ENCODE results near the gene GREM2.

The GREM2 gene

GRCh38 chr1:240649733-240650721 lies 38.1 kb upstream of the GREM2 start:
- Histone ChIP-seq H3K4me1 (ENCODE audit: control extremely low read depth in 1 of 4, control insufficient read depth in 4 of 4, insufficient read depth in 4 of 4, low read length in 3 of 4) (no peaks in the 10 kb centered on the region), H3K9me3 (ENCODE audit: control extremely low read depth in 1 of 5, control insufficient read depth in 4 of 5, insufficient read depth in 2 of 5, low read depth in 1 of 5, low read length in 4 of 5) (no peaks in the 10 kb centered on the region), H3K27me3 (replicated peaks in 2 of 5; ENCODE audit: control insufficient read depth in 4 of 5, insufficient read depth in 5 of 5, low read length in 4 of 5) (no peaks in the 10 kb centered on the region), H3K36me3 (ENCODE audit: control insufficient read depth in 4 of 4, insufficient read depth in 4 of 4, low read length in 3 of 4) (no peaks in the 10 kb centered on the region), H3K4me3 (ENCODE audit: control insufficient read depth in 1 of 7, extremely low read depth in 1 of 7, insufficient read depth in 4 of 7, low read depth in 2 of 7, low read length in 6 of 7) (no peak overlapping the region), H3K27ac (ENCODE audit: insufficient read depth in 1 of 2, low read depth in 1 of 2, low read length in 2 of 2, poor library complexity in 1 of 2, severe bottlenecking in 2 of 2) (no peak overlapping the region)
- CTCF ChIA-PET = no interaction called here
- WGBS (ENCODE audit: insufficient coverage) = 97% methylated on average over 9 of the region's 17 CpGs
- DNase-seq = no peak
- POLR2A ChIA-PET = no interaction called here

- ChIA-PET CTCF (no interaction called here), POLR2A (no interaction called here)
- DNase-seq = no peak
- Histone ChIP-seq H3K4me3 (ENCODE audit: control insufficient read depth in 1 of 7, extremely low read depth in 1 of 7, insufficient read depth in 4 of 7, low read depth in 2 of 7, low read length in 6 of 7) (no peak overlapping the region), H3K9me3 (ENCODE audit: control extremely low read depth in 1 of 5, control insufficient read depth in 4 of 5, insufficient read depth in 2 of 5, low read depth in 1 of 5, low read length in 4 of 5) (no peaks in the 10 kb centered on the region), H3K4me1 (ENCODE audit: control extremely low read depth in 1 of 4, control insufficient read depth in 4 of 4, insufficient read depth in 4 of 4, low read length in 3 of 4) (no peaks in the 10 kb centered on the region), H3K36me3 (ENCODE audit: control insufficient read depth in 4 of 4, insufficient read depth in 4 of 4, low read length in 3 of 4) (no peaks in the 10 kb centered on the region), H3K27me3 (replicated peaks in 2 of 5; ENCODE audit: control insufficient read depth in 4 of 5, insufficient read depth in 5 of 5, low read length in 4 of 5) (no peaks in the 10 kb centered on the region), H3K27ac (ENCODE audit: insufficient read depth in 1 of 2, low read depth in 1 of 2, low read length in 2 of 2, poor library complexity in 1 of 2, severe bottlenecking in 2 of 2) (no peak overlapping the region)
- 90% methylated on average over 5 of the region's 7 CpGs for WGBS (ENCODE audit: insufficient coverage)
Measured at GRCh38 chr1:240646571-240647240, 34.8 kb upstream of the GREM2 start.

- no peak overlapping the region for H3K27ac ChIP-seq (ENCODE audit: insufficient read depth in 1 of 2, low read depth in 1 of 2, low read length in 2 of 2, poor library complexity in 1 of 2, severe bottlenecking in 2 of 2)
- H3K4me3 ChIP-seq (ENCODE audit: control insufficient read depth in 1 of 7, extremely low read depth in 1 of 7, insufficient read depth in 4 of 7, low read depth in 2 of 7, low read length in 6 of 7) = no peak overlapping the region
- DNase-seq = no peak
- WGBS (ENCODE audit: insufficient coverage) = 51% methylated on average over 5 of the region's 6 CpGs
- H3K9me3 ChIP-seq (ENCODE audit: control extremely low read depth in 1 of 5, control insufficient read depth in 4 of 5, insufficient read depth in 2 of 5, low read depth in 1 of 5, low read length in 4 of 5) = no peaks in the 10 kb centered on the region
- ChIA-PET CTCF (no interaction called here), POLR2A (no interaction called here)
- no peaks in the 10 kb centered on the region for H3K36me3 ChIP-seq (ENCODE audit: control insufficient read depth in 4 of 4, insufficient read depth in 4 of 4, low read length in 3 of 4)
- no peaks in the 10 kb centered on the region for H3K27me3 ChIP-seq (replicated peaks in 2 of 5; ENCODE audit: control insufficient read depth in 4 of 5, insufficient read depth in 5 of 5, low read length in 4 of 5)
- H3K4me1 ChIP-seq (ENCODE audit: control extremely low read depth in 1 of 4, control insufficient read depth in 4 of 4, insufficient read depth in 4 of 4, low read length in 3 of 4) = no peaks in the 10 kb centered on the region
Measured at GRCh38 chr1:240644732-240645131, 32.8 kb upstream of the GREM2 start.

- DNase-seq = no peak
- H3K4me1 ChIP-seq (ENCODE audit: control extremely low read depth in 1 of 4, control insufficient read depth in 4 of 4, insufficient read depth in 4 of 4, low read length in 3 of 4) = no peaks in the 10 kb centered on the region
- no peak overlapping the region for H3K4me3 ChIP-seq (ENCODE audit: control insufficient read depth in 1 of 7, extremely low read depth in 1 of 7, insufficient read depth in 4 of 7, low read depth in 2 of 7, low read length in 6 of 7)
- no peaks in the 10 kb centered on the region for H3K27me3 ChIP-seq (replicated peaks in 2 of 5; ENCODE audit: control insufficient read depth in 4 of 5, insufficient read depth in 5 of 5, low read length in 4 of 5)
- H3K36me3 ChIP-seq (ENCODE audit: control insufficient read depth in 4 of 4, insufficient read depth in 4 of 4, low read length in 3 of 4) = no peaks in the 10 kb centered on the region
- ChIA-PET POLR2A (no interaction called here), CTCF (interaction anchor here (0.6 to 1.0 kb wide), 2 partner anchors 634 to 879 kb away, joined by 3 read pairs; no protein-coding TSS in a partner anchor)
- no peak overlapping the region for H3K27ac ChIP-seq (ENCODE audit: insufficient read depth in 1 of 2, low read depth in 1 of 2, low read length in 2 of 2, poor library complexity in 1 of 2, severe bottlenecking in 2 of 2)
- peaks cover 0 to 3% (median 0%) of the 10 kb centered on the region in 5 experiments for H3K9me3 ChIP-seq (ENCODE audit: control extremely low read depth in 1 of 5, control insufficient read depth in 4 of 5, insufficient read depth in 2 of 5, low read depth in 1 of 5, low read length in 4 of 5)
- 98% methylated on average over 12 of the region's 16 CpGs for WGBS (ENCODE audit: insufficient coverage)
Measured at GRCh38 chr1:240635466-240636256, 23.7 kb upstream of the GREM2 start.

GRCh38 chr1:240630409-240630808 lies 18.5 kb upstream of the GREM2 start:
- H3K4me3 ChIP-seq (ENCODE audit: control insufficient read depth in 1 of 7, extremely low read depth in 1 of 7, insufficient read depth in 4 of 7, low read depth in 2 of 7, low read length in 6 of 7) = no peak overlapping the region
- no peaks in the 10 kb centered on the region for H3K27me3 ChIP-seq (replicated peaks in 2 of 5; ENCODE audit: control insufficient read depth in 4 of 5, insufficient read depth in 5 of 5, low read length in 4 of 5)
- ChIA-PET POLR2A (no interaction called here), CTCF (interaction anchor here (1.6 kb wide), 1 partner anchor 175 kb away, joined by 3 read pairs; no protein-coding TSS in a partner anchor)
- no peak overlapping the region for H3K27ac ChIP-seq (ENCODE audit: insufficient read depth in 1 of 2, low read depth in 1 of 2, low read length in 2 of 2, poor library complexity in 1 of 2, severe bottlenecking in 2 of 2)
- DNase-seq = no peak
- H3K9me3 ChIP-seq (ENCODE audit: control extremely low read depth in 1 of 5, control insufficient read depth in 4 of 5, insufficient read depth in 2 of 5, low read depth in 1 of 5, low read length in 4 of 5) = no peaks in the 10 kb centered on the region
- no peaks in the 10 kb centered on the region for H3K36me3 ChIP-seq (ENCODE audit: control insufficient read depth in 4 of 4, insufficient read depth in 4 of 4, low read length in 3 of 4)
- no peaks in the 10 kb centered on the region for H3K4me1 ChIP-seq (ENCODE audit: control extremely low read depth in 1 of 4, control insufficient read depth in 4 of 4, insufficient read depth in 4 of 4, low read length in 3 of 4)
- 86% methylated on average over 5 of the region's 5 CpGs for WGBS (ENCODE audit: insufficient coverage)

GRCh38 chr1:240621249-240621648 lies 9.3 kb upstream of the GREM2 start:
- DNase-seq = no peak
- H3K4me3 ChIP-seq (ENCODE audit: control insufficient read depth in 1 of 7, extremely low read depth in 1 of 7, insufficient read depth in 4 of 7, low read depth in 2 of 7, low read length in 6 of 7) = no peak overlapping the region
- H3K36me3 ChIP-seq (ENCODE audit: control insufficient read depth in 4 of 4, insufficient read depth in 4 of 4, low read length in 3 of 4) = no peaks in the 10 kb centered on the region
- ChIA-PET CTCF (interaction anchor here (0.6 kb wide), 1 partner anchor 15 kb away, joined by 3 read pairs; no protein-coding TSS in a partner anchor), POLR2A (no interaction called here)
- 100% methylated on average over 1 of the region's 2 CpGs for WGBS (ENCODE audit: insufficient coverage)
- H3K9me3 ChIP-seq (ENCODE audit: control extremely low read depth in 1 of 5, control insufficient read depth in 4 of 5, insufficient read depth in 2 of 5, low read depth in 1 of 5, low read length in 4 of 5) = no peaks in the 10 kb centered on the region
- peaks cover 0 to 5% (median 2%) of the 10 kb centered on the region in 4 experiments for H3K4me1 ChIP-seq (ENCODE audit: control extremely low read depth in 1 of 4, control insufficient read depth in 4 of 4, insufficient read depth in 4 of 4, low read length in 3 of 4)
- peaks cover 0 to 16% (median 5%) of the 10 kb centered on the region in 5 experiments for H3K27me3 ChIP-seq (replicated peaks in 2 of 5; ENCODE audit: control insufficient read depth in 4 of 5, insufficient read depth in 5 of 5, low read length in 4 of 5)
- H3K27ac ChIP-seq (ENCODE audit: insufficient read depth in 1 of 2, low read depth in 1 of 2, low read length in 2 of 2, poor library complexity in 1 of 2, severe bottlenecking in 2 of 2) = no peak overlapping the region

All from common myeloid progenitor, CD34-positive (primary cell).